Measurements from ENCODE around the gene APP.

The APP gene

DNA sequence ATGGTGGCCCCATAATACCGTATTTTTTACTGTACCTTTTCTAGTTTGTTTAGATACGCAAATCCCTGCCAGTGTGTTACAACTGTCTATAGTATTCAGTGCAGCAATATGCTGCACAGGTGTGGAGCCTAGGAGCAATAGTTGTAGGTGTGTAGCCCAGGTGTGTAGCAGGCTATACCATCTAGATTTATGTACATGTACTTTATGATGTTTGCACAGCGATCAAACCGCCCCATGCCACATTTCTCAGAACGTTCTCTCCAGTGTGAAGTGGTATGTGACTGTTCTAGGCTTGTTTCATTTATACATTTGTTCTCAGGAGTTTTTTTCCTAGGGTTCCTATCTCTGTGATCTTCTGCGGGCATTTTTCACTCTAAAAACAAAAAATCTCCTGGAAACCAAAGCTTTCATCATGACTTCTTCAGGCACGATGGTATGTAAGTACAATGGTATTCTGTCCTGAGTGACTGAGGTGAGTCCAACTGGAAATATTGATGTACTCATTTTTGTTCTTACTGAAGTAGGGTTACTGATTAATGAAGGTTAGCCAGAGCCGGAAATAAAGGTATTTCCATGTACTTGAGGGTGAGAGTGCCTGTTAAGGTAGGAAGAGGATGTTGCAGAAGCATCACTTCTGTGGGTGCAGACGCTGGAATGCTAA lies 282.8 kb downstream of the APP start:
- ChIA-PET CTCF (no interaction called here), POLR2A (ENCODE audit: low non-redundant PET) (no interaction called here)
- H3K27ac ChIP-seq, result no peak overlapping the region
- TF ChIP-seq, protein P1, sequence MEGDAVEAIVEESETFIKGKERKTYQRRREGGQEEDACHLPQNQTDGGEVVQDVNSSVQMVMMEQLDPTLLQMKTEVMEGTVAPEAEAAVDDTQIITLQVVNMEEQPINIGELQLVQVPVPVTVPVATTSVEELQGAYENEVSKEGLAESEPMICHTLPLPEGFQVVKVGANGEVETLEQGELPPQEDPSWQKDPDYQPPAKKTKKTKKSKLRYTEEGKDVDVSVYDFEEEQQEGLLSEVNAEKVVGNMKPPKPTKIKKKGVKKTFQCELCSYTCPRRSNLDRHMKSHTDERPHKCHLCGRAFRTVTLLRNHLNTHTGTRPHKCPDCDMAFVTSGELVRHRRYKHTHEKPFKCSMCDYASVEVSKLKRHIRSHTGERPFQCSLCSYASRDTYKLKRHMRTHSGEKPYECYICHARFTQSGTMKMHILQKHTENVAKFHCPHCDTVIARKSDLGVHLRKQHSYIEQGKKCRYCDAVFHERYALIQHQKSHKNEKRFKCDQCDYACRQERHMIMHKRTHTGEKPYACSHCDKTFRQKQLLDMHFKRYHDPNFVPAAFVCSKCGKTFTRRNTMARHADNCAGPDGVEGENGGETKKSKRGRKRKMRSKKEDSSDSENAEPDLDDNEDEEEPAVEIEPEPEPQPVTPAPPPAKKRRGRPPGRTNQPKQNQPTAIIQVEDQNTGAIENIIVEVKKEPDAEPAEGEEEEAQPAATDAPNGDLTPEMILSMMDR (conservative IDR thresholded peaks at IDR 0.05; ENCODE audit: low read depth), result no peak
- no peak for DNase-seq (ENCODE audit: low spot score)

DNA sequence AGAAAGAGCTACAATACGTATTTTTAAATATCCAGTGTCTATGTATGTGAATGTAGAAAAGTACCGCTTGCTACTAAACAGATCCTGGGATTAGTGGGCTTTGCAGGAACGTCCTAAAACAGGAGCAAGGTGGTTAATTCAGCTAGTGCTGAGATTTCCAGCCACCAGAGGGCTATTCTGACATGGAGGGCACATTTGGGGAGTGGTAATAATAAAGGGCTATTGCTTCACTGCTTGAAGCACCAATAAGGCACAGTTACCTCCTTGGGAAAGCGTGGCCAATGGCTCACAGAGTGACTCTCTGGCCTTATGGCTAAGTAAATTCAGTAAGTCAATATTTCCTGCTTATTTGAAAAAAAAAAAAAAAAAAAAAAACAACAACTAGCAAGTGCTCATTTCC lies 283.4 kb downstream of the APP start:
- ChIA-PET POLR2A (ENCODE audit: low non-redundant PET) (no interaction called here), CTCF (no interaction called here)
- TF ChIP-seq, protein P1 (conservative IDR thresholded peaks at IDR 0.05; ENCODE audit: low read depth), result no peak
- DNase-seq (ENCODE audit: low spot score), result no peak
- no peak overlapping the region for H3K27ac ChIP-seq

DNA sequence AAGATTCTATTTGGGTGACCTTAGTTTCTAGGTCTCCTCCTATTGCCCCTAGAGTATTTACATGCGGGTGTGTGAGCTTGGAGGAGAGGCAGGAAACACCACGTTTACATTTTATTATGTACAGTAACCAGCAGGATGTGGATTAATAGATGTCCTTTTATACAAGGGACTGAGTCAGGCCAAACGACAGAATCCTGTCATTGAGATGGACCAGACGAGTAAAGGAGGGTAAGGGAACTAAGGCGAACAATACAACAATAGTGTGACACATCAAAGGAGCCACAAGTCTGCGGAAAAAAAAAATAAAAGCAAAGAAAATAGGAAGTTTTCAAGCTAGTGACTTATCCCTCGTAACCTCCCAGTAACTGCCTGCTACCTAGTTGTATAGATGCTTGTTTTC lies 284.7 kb downstream of the APP start:
- H3K27ac ChIP-seq, result no peak overlapping the region
- POLR2A ChIA-PET (ENCODE audit: low non-redundant PET), result no interaction called here
- no peak for DNase-seq (ENCODE audit: low spot score)
- TF ChIP-seq, protein P1 (conservative IDR thresholded peaks at IDR 0.05; ENCODE audit: low read depth), result no peak
- CTCF ChIA-PET, result interaction anchor here (0.6 kb wide), 1 partner anchor 381 kb away, joined by 3 read pairs; no protein-coding TSS in a partner anchor

DNA sequence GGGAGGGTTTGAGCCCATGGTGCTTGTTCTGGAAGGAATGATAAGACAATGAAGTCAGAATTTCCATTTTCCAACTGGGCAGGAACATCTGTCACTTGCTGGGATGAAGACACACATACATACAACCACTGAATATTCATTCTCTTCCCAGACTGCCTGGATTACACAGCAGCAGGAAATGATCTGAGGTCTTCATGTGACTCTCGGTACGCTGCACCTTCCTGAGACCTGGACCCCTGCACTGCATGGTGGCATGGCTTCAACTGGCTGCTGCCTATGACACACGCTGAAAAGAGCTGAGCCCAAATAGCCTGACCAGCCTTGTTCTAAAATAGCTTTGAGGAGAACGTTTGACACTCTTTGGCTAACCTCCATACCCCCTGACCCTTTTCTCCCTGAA lies 285.2 kb downstream of the APP start:
- no peak overlapping the region for H3K27ac ChIP-seq
- ChIA-PET CTCF (interaction anchor here (0.6 kb wide), 1 partner anchor 380 kb away, joined by 3 read pairs; no protein-coding TSS in a partner anchor), POLR2A (ENCODE audit: low non-redundant PET) (no interaction called here)
- DNase-seq (ENCODE audit: low spot score), result no peak
- TF ChIP-seq, protein P1 (conservative IDR thresholded peaks at IDR 0.05; ENCODE audit: low read depth), result no peak

DNA sequence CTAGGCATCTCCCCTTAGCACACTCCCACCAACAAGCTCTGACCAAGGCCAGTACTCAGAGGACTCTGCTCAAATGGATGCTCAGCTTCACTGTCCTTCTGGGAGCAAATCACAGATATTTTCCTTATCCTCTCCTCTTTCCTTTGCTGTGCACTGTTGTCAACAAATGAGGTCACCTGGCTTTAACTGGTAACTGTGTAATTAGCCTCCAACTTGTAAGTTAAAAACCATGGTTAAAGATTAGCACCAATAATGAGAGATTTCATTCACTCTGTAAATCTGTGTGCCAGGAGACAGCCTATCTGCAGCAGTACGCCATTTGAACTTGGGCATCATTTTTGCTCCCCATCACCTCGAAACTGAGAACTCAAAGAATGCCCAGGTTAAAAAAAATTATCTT lies 286.3 kb downstream of the APP start:
- no peak overlapping the region for H3K27ac ChIP-seq
- ChIA-PET POLR2A (ENCODE audit: low non-redundant PET) (no interaction called here), CTCF (interaction anchor here (0.6 kb wide), 1 partner anchor 96 kb away, joined by 3 read pairs; no protein-coding TSS in a partner anchor)
- TF ChIP-seq, protein P1 (conservative IDR thresholded peaks at IDR 0.05; ENCODE audit: low read depth), result no peak
- DNase-seq (ENCODE audit: low spot score), result no peak

DNA sequence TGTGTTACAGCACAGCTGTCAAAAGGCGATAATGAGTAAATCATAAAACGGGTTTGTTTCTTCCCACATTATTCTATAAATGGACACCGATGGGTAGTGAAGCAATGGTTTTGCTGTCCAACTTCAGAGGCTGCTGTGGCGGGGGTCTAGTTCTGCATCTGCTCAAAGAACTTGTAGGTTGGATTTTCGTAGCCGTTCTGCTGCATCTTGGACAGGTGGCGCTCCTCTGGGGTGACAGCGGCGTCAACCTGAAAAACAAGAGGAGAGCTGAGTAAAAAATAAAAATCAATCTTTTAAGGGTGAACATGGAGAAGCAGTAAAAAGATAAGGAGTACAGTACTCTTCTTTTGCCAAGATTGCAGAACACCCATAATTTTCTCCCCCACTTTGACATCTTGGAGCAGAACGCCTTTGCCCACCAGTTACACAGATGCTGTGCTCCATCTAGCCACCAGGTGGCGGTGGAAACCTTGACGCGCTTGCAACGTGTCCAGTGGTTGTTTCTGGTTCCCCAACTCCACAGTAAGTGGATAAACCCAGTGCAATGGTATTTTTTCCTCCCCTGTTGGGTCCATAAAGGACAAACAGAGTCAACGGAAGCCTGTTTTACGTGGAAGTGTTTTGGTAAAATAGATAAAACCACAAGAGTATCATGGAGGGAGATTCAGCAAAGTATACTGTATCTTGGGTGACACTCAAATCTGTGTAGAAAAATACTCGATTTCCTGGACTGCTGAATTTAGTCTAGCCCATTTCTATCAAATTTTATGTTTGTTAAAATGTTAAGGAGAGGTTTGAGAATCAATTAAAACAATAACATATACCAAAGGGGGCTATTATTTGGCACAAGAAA lies 288.8 kb downstream of the APP start:
- ChIA-PET POLR2A (ENCODE audit: low non-redundant PET) (no interaction called here), CTCF (interaction anchor here (0.6 to 1.5 kb wide), 5 partner anchors 8 to 309 kb away, joined by 3 to 5 read pairs (median 3); no protein-coding TSS in a partner anchor)
- TF ChIP-seq, protein P1 (conservative IDR thresholded peaks at IDR 0.05; ENCODE audit: low read depth), result peak; percentile 93
- DNase-seq (ENCODE audit: low spot score), result peak; percentile 65
- no peak overlapping the region for H3K27ac ChIP-seq
